ENCODE measurements around the gene SORCS3. TPM values are rescaled to one million over a fixed set of nuclear protein-coding genes. Genes with fewer than 3 reads are reported as not detected.

Gene SORCS3
- total and polyA plus RNA-seq, 2 experiments from 2014 or later, result not detected

GRCh38 chr10:104665174-104665573 lies 24.1 kb downstream of the SORCS3 start:
- DNase-seq, result no peak
- H3F3A ChIP-seq (ENCODE audit: insufficient read depth), result no peaks in the 10 kb centered on the region
- H2AFZ ChIP-seq, result no peak overlapping the region
- no peaks in the 10 kb centered on the region for H3K36me3 ChIP-seq (ENCODE audit: low read depth)
- H3K4me3 ChIP-seq, result no peak overlapping the region
- no peaks in the 10 kb centered on the region for H3K27me3 ChIP-seq (replicated peaks; ENCODE audit: insufficient read depth)
- in situ Hi-C loops (cut with MboI), result no loop called here
- H3K9me3 ChIP-seq (ENCODE audit: low read depth), result no peaks in the 10 kb centered on the region
- no peak for TF ChIP-seq EZH2phosphoT487 (IDR thresholded peaks at IDR 0.05; ENCODE audit: insufficient read depth, low read depth)
- TF ChIP-seq EZH2 (IDR thresholded peaks at IDR 0.05; ENCODE audit: insufficient read depth, poor library complexity, severe bottlenecking), result no peak
- no peaks in the 10 kb centered on the region for H4K20me1 ChIP-seq (ENCODE audit: insufficient read depth)
- no peak overlapping the region for H3K9ac ChIP-seq
- H3K79me2 ChIP-seq (ENCODE audit: insufficient read depth), result no peaks in the 10 kb centered on the region
- no peak overlapping the region for H3K27ac ChIP-seq
- H3K4me2 ChIP-seq (ENCODE audit: unreplicated experiment), result no peak overlapping the region
- H3K4me1 ChIP-seq (ENCODE audit: insufficient read depth), result no peaks in the 10 kb centered on the region
- WGBS, 2 experiments (ENCODE audit: low coverage in 1 of 2, low lambda C conversion rate in 2 of 2, missing lambda C conversion rate in 2 of 2), result 7 to 10% methylated on average over 4 of the region's 4 CpGs
- H3K9me2 ChIP-seq (ENCODE audit: insufficient read depth), result no peaks in the 10 kb centered on the region

- Histone ChIP-seq H3K4me1 (ENCODE audit: insufficient read depth) (no peaks in the 10 kb centered on the region), H3K4me3 (no peak overlapping the region), H3K36me3 (ENCODE audit: low read depth) (no peaks in the 10 kb centered on the region), H3K4me2 (ENCODE audit: unreplicated experiment) (no peak overlapping the region), H4K20me1 (ENCODE audit: insufficient read depth) (no peaks in the 10 kb centered on the region), H3K27ac (no peak overlapping the region), H3K27me3 (replicated peaks; ENCODE audit: insufficient read depth) (no peaks in the 10 kb centered on the region), H2AFZ (no peak overlapping the region), H3K9ac (no peak overlapping the region), H3K9me3 (ENCODE audit: low read depth) (no peaks in the 10 kb centered on the region), H3K9me2 (ENCODE audit: insufficient read depth) (no peaks in the 10 kb centered on the region), H3K79me2 (ENCODE audit: insufficient read depth) (no peaks in the 10 kb centered on the region), H3F3A (ENCODE audit: insufficient read depth) (no peaks in the 10 kb centered on the region)
- DNase-seq, result no peak
- in situ Hi-C loops (cut with MboI), result no loop called here
- WGBS, 2 experiments (ENCODE audit: low coverage in 1 of 2, low lambda C conversion rate in 2 of 2, missing lambda C conversion rate in 2 of 2), result 53 to 63% methylated on average over 5 of the region's 5 CpGs
- no peak for TF ChIP-seq EZH2phosphoT487 (IDR thresholded peaks at IDR 0.05; ENCODE audit: insufficient read depth, low read depth)
- TF ChIP-seq EZH2 (IDR thresholded peaks at IDR 0.05; ENCODE audit: insufficient read depth, poor library complexity, severe bottlenecking), result no peak
Measured at GRCh38 chr10:104666106-104666505, 25.0 kb downstream of the SORCS3 start.

- no peaks in the 10 kb centered on the region for H4K20me1 ChIP-seq (ENCODE audit: insufficient read depth)
- H3K9me3 ChIP-seq (ENCODE audit: low read depth), result no peaks in the 10 kb centered on the region
- H3K79me2 ChIP-seq (ENCODE audit: insufficient read depth), result no peaks in the 10 kb centered on the region
- no peak overlapping the region for H3K27ac ChIP-seq
- no peak overlapping the region for H3K4me3 ChIP-seq
- in situ Hi-C loops (cut with MboI), result no loop called here
- TF ChIP-seq EZH2 (IDR thresholded peaks at IDR 0.05; ENCODE audit: insufficient read depth, poor library complexity, severe bottlenecking) (no peak), EZH2phosphoT487 (IDR thresholded peaks at IDR 0.05; ENCODE audit: insufficient read depth, low read depth) (no peak)
- H3K9ac ChIP-seq, result no peak overlapping the region
- no peaks in the 10 kb centered on the region for H3K4me1 ChIP-seq (ENCODE audit: insufficient read depth)
- no peaks in the 10 kb centered on the region for H3F3A ChIP-seq (ENCODE audit: insufficient read depth)
- H3K4me2 ChIP-seq (ENCODE audit: unreplicated experiment), result no peak overlapping the region
- no peaks in the 10 kb centered on the region for H3K36me3 ChIP-seq (ENCODE audit: low read depth)
- 19 to 29% methylated on average over 1 of the region's 1 CpG for WGBS, 2 experiments (ENCODE audit: low coverage in 1 of 2, low lambda C conversion rate in 2 of 2, missing lambda C conversion rate in 2 of 2)
- H2AFZ ChIP-seq, result no peak overlapping the region
- no peak for DNase-seq
- H3K27me3 ChIP-seq (replicated peaks; ENCODE audit: insufficient read depth), result 0 out of 2 replicates have a peak, but pooled peaks cover 3% of the 10 kb centered on the region
- H3K9me2 ChIP-seq (ENCODE audit: insufficient read depth), result no peaks in the 10 kb centered on the region
Measured at GRCh38 chr10:104676874-104677273, 35.8 kb downstream of the SORCS3 start.

GRCh38 chr10:104678658-104679057 lies 37.6 kb downstream of the SORCS3 start:
- in situ Hi-C loops (cut with MboI), result no loop called here
- no peaks in the 10 kb centered on the region for H3K9me2 ChIP-seq (ENCODE audit: insufficient read depth)
- no peaks in the 10 kb centered on the region for H3K4me1 ChIP-seq (ENCODE audit: insufficient read depth)

More at GRCh38 chr10:104678658-104679057, 37.6 kb downstream of the SORCS3 start:
- H3K4me2 ChIP-seq (ENCODE audit: unreplicated experiment), result no peak overlapping the region
- H3K4me3 ChIP-seq, result no peak overlapping the region
- no peak for TF ChIP-seq EZH2 (IDR thresholded peaks at IDR 0.05; ENCODE audit: insufficient read depth, poor library complexity, severe bottlenecking)
- no peak for TF ChIP-seq EZH2phosphoT487 (IDR thresholded peaks at IDR 0.05; ENCODE audit: insufficient read depth, low read depth)
- H2AFZ ChIP-seq, result no peak overlapping the region
- H3K27me3 ChIP-seq (replicated peaks; ENCODE audit: insufficient read depth), result 0 out of 2 replicates have a peak, but pooled peaks cover 3% of the 10 kb centered on the region
- H3F3A ChIP-seq (ENCODE audit: insufficient read depth), result no peaks in the 10 kb centered on the region
- no peak overlapping the region for H3K9ac ChIP-seq
- no peaks in the 10 kb centered on the region for H3K9me3 ChIP-seq (ENCODE audit: low read depth)
- no peaks in the 10 kb centered on the region for H3K79me2 ChIP-seq (ENCODE audit: insufficient read depth)
- H3K36me3 ChIP-seq (ENCODE audit: low read depth), result no peaks in the 10 kb centered on the region
- H3K27ac ChIP-seq, result no peak overlapping the region
- DNase-seq, result no peak
- H4K20me1 ChIP-seq (ENCODE audit: insufficient read depth), result no peaks in the 10 kb centered on the region
